Osteocyte (in vitro differentiated cells): ENCODE measurements around the gene ACTR10. TPM values are rescaled to one million over a fixed set of nuclear protein-coding genes. Genes with fewer than 3 reads are reported as not detected.

Source experiments
- DNase-seq: peaks from one replicate; pipeline ENCODE4 v3.0.0; 2021; ENCODE audit warnings: mixed read lengths; ENCODE audit not compliant: unreplicated experiment; ENCODE audit errors: extremely low spot score
- H3K27ac Mint-ChIP-seq: one replicate; pipeline ENCODE4 v1.8.0; 2021; ENCODE audit warnings: mild to moderate bottlenecking, mixed read lengths; ENCODE audit not compliant: unreplicated experiment
- H3K27me3 Mint-ChIP-seq: one replicate; pipeline ENCODE4 v1.8.0; 2021; ENCODE audit warnings: mixed read lengths; ENCODE audit not compliant: unreplicated experiment
- H3K36me3 Mint-ChIP-seq: one replicate; pipeline ENCODE4 v1.8.0; 2021; ENCODE audit warnings: mixed read lengths; ENCODE audit not compliant: unreplicated experiment
- H3K4me1 Mint-ChIP-seq: one replicate; pipeline ENCODE4 v1.8.0; 2021; ENCODE audit warnings: mixed read lengths; ENCODE audit not compliant: unreplicated experiment
- H3K4me3 Mint-ChIP-seq: one replicate; pipeline ENCODE4 v1.8.0; 2021; ENCODE audit warnings: mild to moderate bottlenecking, moderate library complexity, mixed read lengths; ENCODE audit not compliant: unreplicated experiment
- H3K9me3 Mint-ChIP-seq: one replicate; pipeline ENCODE4 v1.8.0; 2021; ENCODE audit warnings: mixed read lengths; ENCODE audit not compliant: unreplicated experiment
- CTCF ChIP-seq: fragments of 200-600 bp; sonication (generic); IDR thresholded peaks from 2 replicates; pipeline ENCODE4 v1.5.0; 2021; ENCODE audit warnings: antibody characterized with exemption, mild to moderate bottlenecking, moderate library complexity
- total RNA-seq: library from RNA; stranded (reverse); gene quantifications from 2 replicates; pipeline ENCODE4 v1.2.1, GENCODE V29; 2021

The ACTR10 gene
- total RNA-seq, 1 donor from 2014 or later: 80.3 TPM

- Mint-ChIP-seq H3K36me3 (no peaks in the 10 kb centered on the region), H3K9me3 (no peaks in the 10 kb centered on the region), H3K27me3 (peaks cover 38% of the 10 kb centered on the region), H3K4me3 (no peak overlapping the region), H3K27ac (no peak overlapping the region), H3K4me1 (no peaks in the 10 kb centered on the region)
- no peak for DNase-seq
- no peak for TF ChIP-seq CTCF
Observed at GRCh38 chr14:58160561-58160960, 39.4 kb upstream of the ACTR10 start.

GRCh38 chr14:58166005-58166983, 33.7 kb upstream of the ACTR10 start:
- peak; percentile 95 for TF ChIP-seq CTCF
- Mint-ChIP-seq H3K9me3 (no peaks in the 10 kb centered on the region), H3K27ac (no peak overlapping the region), H3K36me3 (no peaks in the 10 kb centered on the region), H3K4me3 (no peak overlapping the region), H3K27me3 (peaks cover 7% of the 10 kb centered on the region), H3K4me1 (peaks cover 8% of the 10 kb centered on the region)
- DNase-seq: peak; percentile 91

GRCh38 chr14:58167057-58167456, 32.9 kb upstream of the ACTR10 start:
- Mint-ChIP-seq H3K4me1 (peaks cover 10% of the 10 kb centered on the region), H3K36me3 (no peaks in the 10 kb centered on the region), H3K27ac (no peak overlapping the region), H3K4me3 (no peak overlapping the region), H3K27me3 (peaks cover 6% of the 10 kb centered on the region), H3K9me3 (no peaks in the 10 kb centered on the region)
- DNase-seq: no peak
- TF ChIP-seq CTCF: no peak

- Mint-ChIP-seq H3K9me3 (no peaks in the 10 kb centered on the region), H3K27me3 (peaks cover 4% of the 10 kb centered on the region), H3K4me1 (peaks cover 10% of the 10 kb centered on the region), H3K27ac (no peak overlapping the region), H3K36me3 (no peaks in the 10 kb centered on the region), H3K4me3 (no peak overlapping the region)
- no peak for DNase-seq
- TF ChIP-seq CTCF: no peak
Observed at GRCh38 chr14:58167891-58168290, 32.1 kb upstream of the ACTR10 start.

- Mint-ChIP-seq H3K4me3 (peak overlapping the region; percentile 49), H3K4me1 (peaks cover 10% of the 10 kb centered on the region), H3K27me3 (peaks cover 15% of the 10 kb centered on the region), H3K9me3 (no peaks in the 10 kb centered on the region), H3K27ac (peak overlapping the region; percentile 50), H3K36me3 (no peaks in the 10 kb centered on the region)
- DNase-seq: no peak
- TF ChIP-seq CTCF: no peak
Observed at GRCh38 chr14:58171090-58171489, 28.9 kb upstream of the ACTR10 start.
